Activated naive CD4-positive, alpha-beta T cell treated with anti-CD3 and anti-CD28 coated beads, Interleukin-2, amount 10 ng/mL, durations not matched to agents 7 days and 5 days (primary cell): ENCODE results near the gene CD28.
A peak's percentile ranks its signal among the peaks of the same experiment; 100 is the strongest.

Source experiments
- CTCF ChIA-PET: fragments of 350-600 bp; sonication (Branson Sonifier 250); formaldehyde crosslinking; loops from one replicate; lab custom pipeline; 2021; ENCODE audit warnings: antibody characterized with exemption; lab: Charles Lee
- DNase-seq: peaks from one replicate; pipeline ENCODE4 v3.0.0-alpha.2; 2020
- H3K27ac Mint-ChIP-seq: one replicate; pipeline ENCODE4 v1.8.0; 2021; ENCODE audit warnings: mild to moderate bottlenecking, moderate library complexity, mixed read lengths
- H3K27me3 Mint-ChIP-seq: one replicate; pipeline ENCODE4 v1.8.0; 2021; ENCODE audit warnings: mild to moderate bottlenecking, mixed read lengths
- H3K36me3 Mint-ChIP-seq: one replicate; pipeline ENCODE4 v1.8.0; 2021; ENCODE audit warnings: mixed read lengths
- H3K4me1 Mint-ChIP-seq: one replicate; pipeline ENCODE4 v1.8.0; 2021; ENCODE audit warnings: mixed read lengths
- H3K4me3 Mint-ChIP-seq: one replicate; pipeline ENCODE4 v1.8.0; 2021; ENCODE audit warnings: mild to moderate bottlenecking, moderate library complexity, mixed read lengths
- H3K9me3 Mint-ChIP-seq: one replicate; pipeline ENCODE4 v1.8.0; 2021; ENCODE audit warnings: mixed read lengths

Gene CD28

GRCh38 chr2:203678971-203679370, 27.5 kb upstream of the CD28 start:
- no peak overlapping the region for H3K27ac Mint-ChIP-seq
- CTCF ChIA-PET = no interaction called here
- H3K36me3 Mint-ChIP-seq = no peaks in the 10 kb centered on the region
- DNase-seq = no peak
- peaks cover 4% of the 10 kb centered on the region for H3K9me3 Mint-ChIP-seq
- no peaks in the 10 kb centered on the region for H3K27me3 Mint-ChIP-seq
- no peak overlapping the region for H3K4me3 Mint-ChIP-seq
- H3K4me1 Mint-ChIP-seq = peaks cover 45% of the 10 kb centered on the region

DNA sequence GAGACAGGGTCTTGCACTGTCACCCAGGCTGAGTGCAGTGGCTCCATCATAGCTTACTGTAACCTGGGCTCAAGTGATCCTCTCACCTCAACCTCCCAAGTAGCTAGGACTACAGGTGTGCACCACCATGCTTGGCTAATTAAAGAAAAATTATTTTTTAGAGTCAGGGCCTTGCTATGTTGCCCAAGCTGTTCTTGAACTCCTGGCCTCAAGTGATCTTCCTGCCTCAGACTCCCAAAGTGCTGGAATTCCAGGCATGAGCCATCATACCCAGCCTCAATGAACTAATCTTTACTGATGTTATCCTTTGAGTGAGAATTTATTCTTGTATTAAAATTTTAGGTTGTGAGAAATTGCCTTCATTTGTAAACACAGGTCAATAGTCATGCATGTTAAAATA, 27.0 kb upstream of the CD28 start:
- Mint-ChIP-seq H3K27me3 (no peaks in the 10 kb centered on the region), H3K27ac (no peak overlapping the region), H3K9me3 (peaks cover 4% of the 10 kb centered on the region), H3K36me3 (no peaks in the 10 kb centered on the region), H3K4me3 (no peak overlapping the region), H3K4me1 (peaks cover 41% of the 10 kb centered on the region)
- CTCF ChIA-PET = interaction anchor here (0.6 kb wide), 1 partner anchor 243 kb away, joined by 3 read pairs; no protein-coding TSS in a partner anchor
- DNase-seq = no peak

GRCh38 chr2:203681978-203682377, 24.5 kb upstream of the CD28 start:
- Mint-ChIP-seq H3K4me3 (no peak overlapping the region), H3K36me3 (peaks cover 6% of the 10 kb centered on the region), H3K27me3 (no peaks in the 10 kb centered on the region), H3K9me3 (peaks cover 4% of the 10 kb centered on the region), H3K4me1 (peaks cover 31% of the 10 kb centered on the region), H3K27ac (peak overlapping the region; percentile 29)
- CTCF ChIA-PET = interaction anchor here (0.6 kb wide), 1 partner anchor 8 kb away, joined by 3 read pairs; no protein-coding TSS in a partner anchor
- no peak for DNase-seq

DNA sequence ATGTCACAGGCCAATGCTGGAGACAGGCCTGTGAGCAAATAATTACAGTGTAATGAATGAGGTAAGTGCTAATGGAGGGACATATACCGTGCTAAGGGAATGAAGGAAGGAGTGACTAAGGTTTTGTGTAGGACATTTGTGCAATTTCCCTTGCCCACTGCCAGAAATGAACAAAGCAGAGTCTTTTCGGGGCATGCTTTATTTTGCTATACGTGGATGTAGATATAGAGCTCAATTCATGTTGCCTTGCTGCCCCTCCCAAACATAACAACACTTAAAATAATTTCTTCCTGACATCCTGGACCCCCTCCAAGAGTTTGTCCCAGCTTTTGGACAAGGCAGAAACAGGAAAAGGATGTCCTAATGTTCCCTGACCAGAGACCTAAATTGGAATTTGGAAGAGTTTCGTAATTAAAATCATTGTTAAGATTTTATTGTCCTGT, 23.7 kb upstream of the CD28 start:
- H3K9me3 Mint-ChIP-seq = peaks cover 4% of the 10 kb centered on the region
- CTCF ChIA-PET = no interaction called here
- peaks cover 31% of the 10 kb centered on the region for H3K4me1 Mint-ChIP-seq

GRCh38 chr2:203683421-203683820, 23.0 kb upstream of the CD28 start:
- peaks cover 31% of the 10 kb centered on the region for H3K4me1 Mint-ChIP-seq
- peaks cover 4% of the 10 kb centered on the region for H3K9me3 Mint-ChIP-seq
- no peak overlapping the region for H3K27ac Mint-ChIP-seq
- H3K27me3 Mint-ChIP-seq = no peaks in the 10 kb centered on the region
- H3K4me3 Mint-ChIP-seq = no peak overlapping the region
- no peak for DNase-seq
- peaks cover 6% of the 10 kb centered on the region for H3K36me3 Mint-ChIP-seq
- CTCF ChIA-PET = no interaction called here

More for the DNA sequence above, 23.7 kb upstream of the CD28 start:
- H3K4me3 Mint-ChIP-seq = no peak overlapping the region
- H3K27ac Mint-ChIP-seq = no peak overlapping the region
- DNase-seq = no peak
- H3K27me3 Mint-ChIP-seq = no peaks in the 10 kb centered on the region
- H3K36me3 Mint-ChIP-seq = peaks cover 6% of the 10 kb centered on the region

DNA sequence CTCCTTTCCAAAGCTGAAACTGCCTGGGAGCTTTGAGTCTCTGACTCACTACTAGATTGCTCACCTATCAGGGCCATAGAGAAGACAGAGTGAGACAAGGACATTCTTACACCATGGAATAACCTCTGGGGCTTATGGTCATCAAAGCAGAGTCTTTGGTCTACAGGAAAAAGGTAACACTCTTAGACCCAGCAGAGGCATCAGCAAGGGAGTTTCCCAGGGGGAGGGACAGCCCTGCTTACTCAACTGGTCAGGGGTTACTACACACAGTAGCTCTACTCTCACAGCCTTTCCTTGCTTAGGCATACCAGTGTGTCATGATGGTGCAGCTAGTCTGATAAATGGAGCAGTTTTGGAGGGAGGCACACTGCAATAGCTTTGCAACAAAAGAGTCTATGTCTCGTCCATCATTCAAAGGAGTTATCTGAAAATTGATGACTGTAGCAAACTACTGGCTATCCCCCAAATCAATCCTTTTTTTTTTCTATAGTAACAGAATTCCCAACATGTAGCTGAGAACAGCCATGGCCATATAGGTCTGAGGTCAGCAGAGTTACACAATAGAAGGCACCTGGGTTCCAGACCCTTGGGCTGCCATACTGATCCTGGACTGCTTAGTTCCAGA, 22.4 kb upstream of the CD28 start:
- peaks cover 31% of the 10 kb centered on the region for H3K4me1 Mint-ChIP-seq

GRCh38 chr2:203685081-203685621, 21.3 kb upstream of the CD28 start:
- H3K27ac Mint-ChIP-seq = no peak overlapping the region
- CTCF ChIA-PET = no interaction called here
- peaks cover 29% of the 10 kb centered on the region for H3K4me1 Mint-ChIP-seq
- H3K27me3 Mint-ChIP-seq = peaks cover 3% of the 10 kb centered on the region
- no peak for DNase-seq
- no peak overlapping the region for H3K4me3 Mint-ChIP-seq
- peaks cover 1% of the 10 kb centered on the region for H3K9me3 Mint-ChIP-seq
- H3K36me3 Mint-ChIP-seq = peaks cover 6% of the 10 kb centered on the region

More for the DNA sequence above, 22.4 kb upstream of the CD28 start:
- DNase-seq = no peak
- Mint-ChIP-seq H3K36me3 (peaks cover 6% of the 10 kb centered on the region), H3K27ac (no peak overlapping the region), H3K9me3 (peaks cover 1% of the 10 kb centered on the region), H3K27me3 (no peaks in the 10 kb centered on the region), H3K4me3 (no peak overlapping the region)
- CTCF ChIA-PET = no interaction called here

DNA sequence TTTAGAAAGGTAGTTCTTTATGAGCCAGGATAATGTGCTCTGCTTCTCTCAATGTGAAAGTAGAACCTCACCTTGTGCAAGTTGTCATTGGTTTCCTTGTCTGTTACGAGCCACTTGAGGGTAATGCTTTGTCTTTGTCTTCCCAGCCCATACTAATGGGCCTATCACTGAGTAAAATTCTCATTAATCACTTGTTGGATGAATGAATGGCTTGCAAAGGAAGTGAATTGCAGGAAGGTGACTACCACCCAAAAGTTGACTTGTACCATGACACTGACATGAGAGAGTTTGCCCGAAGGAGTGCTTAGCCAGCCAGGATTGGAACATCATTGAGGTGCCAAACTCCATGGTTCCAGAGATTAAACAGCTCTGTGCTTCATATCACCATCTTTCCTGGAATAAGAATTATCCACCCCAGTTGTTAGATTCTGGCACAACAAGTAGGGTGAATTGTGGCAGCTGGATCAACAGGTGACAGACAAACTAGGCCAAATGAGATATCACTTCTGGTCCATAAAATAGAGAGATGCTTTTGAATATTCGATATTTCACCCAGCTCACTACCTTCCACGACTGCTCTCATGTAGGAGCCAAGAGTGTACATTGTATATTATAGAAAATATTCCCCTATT, 20.5 kb upstream of the CD28 start:
- Mint-ChIP-seq H3K36me3 (peaks cover 6% of the 10 kb centered on the region), H3K9me3 (no peaks in the 10 kb centered on the region), H3K4me3 (no peak overlapping the region), H3K27ac (no peak overlapping the region), H3K4me1 (peaks cover 21% of the 10 kb centered on the region), H3K27me3 (peaks cover 3% of the 10 kb centered on the region)
- no peak for DNase-seq
- CTCF ChIA-PET = no interaction called here

GRCh38 chr2:203687165-203687564, 19.3 kb upstream of the CD28 start:
- Mint-ChIP-seq H3K27me3 (peaks cover 3% of the 10 kb centered on the region), H3K27ac (no peak overlapping the region), H3K4me1 (peaks cover 10% of the 10 kb centered on the region), H3K9me3 (no peaks in the 10 kb centered on the region), H3K4me3 (no peak overlapping the region), H3K36me3 (peaks cover 6% of the 10 kb centered on the region)
- no peak for DNase-seq
- CTCF ChIA-PET = no interaction called here

DNA sequence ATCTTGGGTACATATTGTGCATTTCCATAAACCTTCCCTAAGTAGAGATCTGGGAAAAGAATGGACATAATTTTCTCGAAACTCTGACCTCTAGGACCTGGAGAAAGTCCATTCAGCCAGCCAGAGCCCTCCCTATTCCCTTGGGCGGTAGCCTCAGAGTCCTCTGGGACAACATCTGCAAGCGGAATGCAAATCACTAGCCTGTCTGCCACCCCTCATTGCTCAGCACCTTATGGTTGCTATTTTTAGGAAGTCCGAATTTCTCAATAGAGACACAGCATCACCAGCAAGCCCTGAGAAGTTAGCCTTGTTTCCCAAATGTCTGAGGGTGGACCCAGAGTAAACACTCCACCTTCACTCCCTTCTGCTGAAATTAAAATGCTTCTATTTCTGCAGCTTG, 17.6 kb upstream of the CD28 start:
- Mint-ChIP-seq H3K4me1 (peaks cover 3% of the 10 kb centered on the region), H3K27ac (no peak overlapping the region), H3K27me3 (peaks cover 3% of the 10 kb centered on the region), H3K4me3 (no peak overlapping the region), H3K36me3 (peaks cover 6% of the 10 kb centered on the region), H3K9me3 (no peaks in the 10 kb centered on the region)
- CTCF ChIA-PET = interaction anchor here (0.6 kb wide), 1 partner anchor 43 kb away, joined by 3 read pairs; no protein-coding TSS in a partner anchor
- DNase-seq = no peak

DNA sequence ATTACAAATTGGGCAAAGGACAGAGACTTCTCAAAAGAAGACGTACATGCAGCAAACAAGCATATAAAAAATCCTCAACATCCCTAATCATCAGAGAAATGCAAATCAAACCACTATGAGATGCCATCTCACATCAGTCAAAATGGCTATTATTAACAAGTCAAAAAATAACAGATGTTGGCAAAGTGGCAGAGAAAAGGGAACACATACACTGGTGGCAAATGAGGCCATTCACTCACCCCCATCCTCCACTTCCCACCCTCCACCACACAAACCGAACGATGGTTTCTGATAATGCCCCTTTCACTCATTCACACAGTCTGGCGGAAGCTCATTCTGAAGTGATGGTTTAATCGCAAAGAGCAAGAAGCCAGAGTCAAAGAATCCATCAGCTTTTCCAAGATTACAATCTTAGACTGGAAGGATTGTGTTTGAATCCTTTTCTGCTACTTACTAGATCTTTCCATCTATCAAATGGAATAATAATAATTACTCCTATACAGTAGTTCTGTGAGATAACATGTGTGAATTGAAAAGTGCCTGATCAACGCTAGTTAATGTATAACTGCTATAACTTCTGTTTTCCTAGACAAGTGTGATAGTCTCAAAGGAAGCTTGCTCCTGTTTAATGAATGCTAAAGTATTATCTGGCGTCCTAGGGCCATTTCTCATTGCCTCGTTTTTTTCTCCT, 16.9 kb upstream of the CD28 start:
- Mint-ChIP-seq H3K27me3 (peaks cover 3% of the 10 kb centered on the region), H3K4me1 (peaks cover 3% of the 10 kb centered on the region), H3K4me3 (no peak overlapping the region), H3K36me3 (peaks cover 6% of the 10 kb centered on the region), H3K27ac (no peak overlapping the region), H3K9me3 (no peaks in the 10 kb centered on the region)
- DNase-seq = no peak
- CTCF ChIA-PET = no interaction called here

DNA sequence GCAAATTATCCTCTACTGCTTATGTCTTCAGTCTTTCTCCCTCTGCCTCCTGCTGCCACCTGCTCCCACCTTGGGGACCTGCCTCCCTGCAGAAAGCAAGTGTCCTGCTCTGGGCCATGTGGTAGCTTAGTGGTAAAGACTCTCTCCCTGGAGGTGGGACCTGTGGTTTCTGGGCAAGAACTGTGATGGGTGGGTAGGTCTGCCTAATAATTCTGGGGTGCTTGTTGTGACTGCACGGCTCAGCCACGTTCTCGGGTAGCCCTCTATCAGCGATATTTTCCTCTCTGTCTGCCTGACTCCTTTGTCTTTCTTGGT, 16.4 kb upstream of the CD28 start:
- Mint-ChIP-seq H3K27ac (no peak overlapping the region), H3K9me3 (no peaks in the 10 kb centered on the region), H3K36me3 (peaks cover 2% of the 10 kb centered on the region), H3K4me1 (peaks cover 3% of the 10 kb centered on the region), H3K4me3 (no peak overlapping the region), H3K27me3 (peaks cover 3% of the 10 kb centered on the region)
- CTCF ChIA-PET = interaction anchor here (0.6 kb wide), 1 partner anchor 8 kb away, joined by 3 read pairs; no protein-coding TSS in a partner anchor
- DNase-seq = no peak

GRCh38 chr2:203690441-203691047, 15.9 kb upstream of the CD28 start:
- H3K36me3 Mint-ChIP-seq = peaks cover 2% of the 10 kb centered on the region
- no peak overlapping the region for H3K27ac Mint-ChIP-seq
- H3K27me3 Mint-ChIP-seq = peaks cover 3% of the 10 kb centered on the region
- DNase-seq = no peak
- no peaks in the 10 kb centered on the region for H3K9me3 Mint-ChIP-seq
- CTCF ChIA-PET = interaction anchor here (0.6 kb wide), 1 partner anchor 8 kb away, joined by 3 read pairs; no protein-coding TSS in a partner anchor
- peaks cover 3% of the 10 kb centered on the region for H3K4me1 Mint-ChIP-seq
- H3K4me3 Mint-ChIP-seq = no peak overlapping the region

DNA sequence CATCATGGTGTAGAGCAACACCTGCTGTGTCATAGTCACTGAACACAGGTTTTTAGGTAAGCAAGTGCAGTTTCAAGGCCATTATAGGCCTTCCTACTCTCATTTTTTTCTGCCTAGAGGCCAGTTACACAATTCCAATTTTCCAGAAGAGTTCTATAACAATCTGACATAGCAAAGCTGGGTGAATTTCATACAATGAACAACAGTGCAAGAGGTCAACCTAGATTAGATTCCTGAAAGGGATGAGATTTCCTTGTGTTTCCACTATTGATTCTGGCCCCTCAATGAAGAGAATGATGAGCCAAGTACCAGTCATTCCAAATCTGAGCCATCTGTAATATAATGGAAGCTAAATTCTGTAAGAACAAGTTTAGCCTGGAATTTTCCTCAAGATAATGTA, 15.3 kb upstream of the CD28 start:
- CTCF ChIA-PET = no interaction called here
- Mint-ChIP-seq H3K36me3 (peaks cover 2% of the 10 kb centered on the region), H3K4me1 (peaks cover 3% of the 10 kb centered on the region), H3K27me3 (peaks cover 3% of the 10 kb centered on the region), H3K27ac (no peak overlapping the region), H3K9me3 (no peaks in the 10 kb centered on the region), H3K4me3 (no peak overlapping the region)
- DNase-seq = no peak
